ENCODE measurements around the gene LEMD3.
A peak's percentile ranks its signal among the peaks of the same experiment; 100 is the strongest.

LEMD3 gene

GRCh38 chr12:65187665-65188064 lies 18.3 kb downstream of the LEMD3 start:
- H4K20me1 ChIP-seq = peaks cover 12% of the 10 kb centered on the region
- peaks cover 20% of the 10 kb centered on the region for H3K9me3 ChIP-seq
- H3K4me2 ChIP-seq = no peak overlapping the region
- no peaks in the 10 kb centered on the region for H3K27me3 ChIP-seq
- H3K27ac ChIP-seq = no peak overlapping the region
- no peak overlapping the region for H3K9ac ChIP-seq
- peaks cover 47% of the 10 kb centered on the region for H3K4me1 ChIP-seq
- TF ChIP-seq Cebpa-rat (IDR thresholded peaks at IDR 0.05) = no peak
- H3K36me3 ChIP-seq = peaks cover 41% of the 10 kb centered on the region
- H3K4me3 ChIP-seq = no peak overlapping the region

- Histone ChIP-seq H3K4me3 (no peak overlapping the region), H3K27me3 (no peaks in the 10 kb centered on the region), H3K9me3 (peaks cover 25% of the 10 kb centered on the region), H4K20me1 (peaks cover 6% of the 10 kb centered on the region), H3K27ac (peak overlapping the region; percentile 19; the same call in 1 of the 2 replicates), H3K36me3 (peaks cover 46% of the 10 kb centered on the region), H3K4me1 (peaks cover 48% of the 10 kb centered on the region), H3K9ac (no peak overlapping the region), H3K4me2 (peak overlapping the region; percentile 66)
- no peak for TF ChIP-seq Cebpa-rat (IDR thresholded peaks at IDR 0.05)
Observed at GRCh38 chr12:65188179-65188701, 18.9 kb downstream of the LEMD3 start.

- Histone ChIP-seq H3K4me3 (no peak overlapping the region), H3K27ac (peak overlapping the region; percentile 19), H3K27me3 (no peaks in the 10 kb centered on the region), H3K4me1 (peaks cover 39% of the 10 kb centered on the region), H3K36me3 (peaks cover 52% of the 10 kb centered on the region), H3K4me2 (peak overlapping the region; percentile 66), H4K20me1 (no peaks in the 10 kb centered on the region), H3K9me3 (peaks cover 34% of the 10 kb centered on the region), H3K9ac (no peak overlapping the region)
- no peak for TF ChIP-seq Cebpa-rat (IDR thresholded peaks at IDR 0.05)
Observed at GRCh38 chr12:65189028-65189718, 19.8 kb downstream of the LEMD3 start.

GRCh38 chr12:65192963-65193516 lies 23.7 kb downstream of the LEMD3 start:
- Histone ChIP-seq H3K9ac (no peak overlapping the region), H3K27ac (no peak overlapping the region), H3K4me3 (no peak overlapping the region), H3K9me3 (peaks cover 62% of the 10 kb centered on the region), H3K4me1 (peaks cover 31% of the 10 kb centered on the region), H3K4me2 (no peak overlapping the region), H3K36me3 (peaks cover 71% of the 10 kb centered on the region), H4K20me1 (no peaks in the 10 kb centered on the region), H3K27me3 (no peaks in the 10 kb centered on the region)
- TF ChIP-seq Cebpa-rat (IDR thresholded peaks at IDR 0.05) = no peak

- H3K9me3 ChIP-seq = peaks cover 59% of the 10 kb centered on the region
- peaks cover 75% of the 10 kb centered on the region for H3K36me3 ChIP-seq
- no peak overlapping the region for H3K9ac ChIP-seq
- no peak for TF ChIP-seq Cebpa-rat (IDR thresholded peaks at IDR 0.05)
- no peak overlapping the region for H3K4me2 ChIP-seq
- H3K27ac ChIP-seq = no peak overlapping the region
- peaks cover 12% of the 10 kb centered on the region for H3K4me1 ChIP-seq
- H3K4me3 ChIP-seq = no peak overlapping the region
- H4K20me1 ChIP-seq = no peaks in the 10 kb centered on the region
- no peaks in the 10 kb centered on the region for H3K27me3 ChIP-seq
Observed at GRCh38 chr12:65194949-65195348, 25.6 kb downstream of the LEMD3 start.

GRCh38 chr12:65195387-65196055 lies 26.1 kb downstream of the LEMD3 start:
- H3K9me3 ChIP-seq = peaks cover 58% of the 10 kb centered on the region
- H3K4me2 ChIP-seq = no peak overlapping the region
- no peak overlapping the region for H3K4me3 ChIP-seq
- H4K20me1 ChIP-seq = no peaks in the 10 kb centered on the region
- TF ChIP-seq Cebpa-rat (IDR thresholded peaks at IDR 0.05) = no peak
- H3K27ac ChIP-seq = no peak overlapping the region
- H3K27me3 ChIP-seq = no peaks in the 10 kb centered on the region
- H3K4me1 ChIP-seq = peaks cover 11% of the 10 kb centered on the region
- no peak overlapping the region for H3K9ac ChIP-seq
- peaks cover 73% of the 10 kb centered on the region for H3K36me3 ChIP-seq

- no peak overlapping the region for H3K27ac ChIP-seq
- H4K20me1 ChIP-seq = no peaks in the 10 kb centered on the region
- peaks cover 54% of the 10 kb centered on the region for H3K9me3 ChIP-seq
- TF ChIP-seq Cebpa-rat (IDR thresholded peaks at IDR 0.05) = no peak
- no peak overlapping the region for H3K9ac ChIP-seq
- H3K4me1 ChIP-seq = peaks cover 11% of the 10 kb centered on the region
- H3K27me3 ChIP-seq = no peaks in the 10 kb centered on the region
- peaks cover 67% of the 10 kb centered on the region for H3K36me3 ChIP-seq
- H3K4me3 ChIP-seq = no peak overlapping the region
- no peak overlapping the region for H3K4me2 ChIP-seq
Observed at GRCh38 chr12:65196762-65197567, 27.6 kb downstream of the LEMD3 start.

GRCh38 chr12:65199604-65200003 lies 30.2 kb downstream of the LEMD3 start:
- H3K27ac ChIP-seq = no peak overlapping the region
- H3K9ac ChIP-seq = no peak overlapping the region
- peaks cover 4% of the 10 kb centered on the region; the same call in 1 of the 2 replicates for H3K4me1 ChIP-seq
- no peak overlapping the region for H3K4me3 ChIP-seq
- H4K20me1 ChIP-seq = no peaks in the 10 kb centered on the region
- no peak for TF ChIP-seq Cebpa-rat (IDR thresholded peaks at IDR 0.05)
- H3K27me3 ChIP-seq = no peaks in the 10 kb centered on the region
- H3K36me3 ChIP-seq = peaks cover 53% of the 10 kb centered on the region
- peaks cover 57% of the 10 kb centered on the region for H3K9me3 ChIP-seq
- no peak overlapping the region for H3K4me2 ChIP-seq

GRCh38 chr12:65200007-65200665 lies 30.8 kb downstream of the LEMD3 start:
- Histone ChIP-seq H3K4me2 (no peak overlapping the region), H3K36me3 (peaks cover 50% of the 10 kb centered on the region), H3K4me1 (peaks cover 7% of the 10 kb centered on the region), H3K27me3 (no peaks in the 10 kb centered on the region), H3K4me3 (no peak overlapping the region), H3K9ac (no peak overlapping the region), H3K27ac (no peak overlapping the region), H4K20me1 (no peaks in the 10 kb centered on the region), H3K9me3 (peaks cover 53% of the 10 kb centered on the region)
- TF ChIP-seq Cebpa-rat (IDR thresholded peaks at IDR 0.05) = no peak

Data from BLaER1 (cell line).